Fibroblast of skin of scalp (primary cell): ENCODE data around the gene PFDN1.

Experiments
- DNase-seq: peaks from one replicate; pipeline ENCODE4 v3.0.0-alpha.2; 2013

PFDN1 gene

DNA sequence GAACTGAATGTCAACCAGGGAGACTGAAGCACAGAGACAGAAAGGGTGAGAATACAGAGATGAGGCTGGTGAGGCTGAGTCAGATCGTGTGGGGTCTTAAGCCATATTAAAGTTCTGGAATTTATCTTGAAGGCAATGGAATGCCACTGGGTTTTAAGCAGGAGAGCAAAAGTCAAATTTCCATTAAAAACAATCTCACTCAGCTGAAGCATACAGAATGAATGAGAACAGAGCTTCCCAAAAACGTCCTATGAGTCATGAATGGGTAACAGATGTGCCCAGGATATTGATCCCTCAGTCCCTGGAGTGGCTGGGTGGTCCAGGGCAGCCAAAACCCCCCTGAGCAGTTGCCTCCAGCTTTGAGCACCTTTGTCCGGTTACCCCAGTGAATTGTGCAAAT, 44.9 kb downstream of the PFDN1 start:
- peak; percentile 90 for DNase-seq

DNA sequence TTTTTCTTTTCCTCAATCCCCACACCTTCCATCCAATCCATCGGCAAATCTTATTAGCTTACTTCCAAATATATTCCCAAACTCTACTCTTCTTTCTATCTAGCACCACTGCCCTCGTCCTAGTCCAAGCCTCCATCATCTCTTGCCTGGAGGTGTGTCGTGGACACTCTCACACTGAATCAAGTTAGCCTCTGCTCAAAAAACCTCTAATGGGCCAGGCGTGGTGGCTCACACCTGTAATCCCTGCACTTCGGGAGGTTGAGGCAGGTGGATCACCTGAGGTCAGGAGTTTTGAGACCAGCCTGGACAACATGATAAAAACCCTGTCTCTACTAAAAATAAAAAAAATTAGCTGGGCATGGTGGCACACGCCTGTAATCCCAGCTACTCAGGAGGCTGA, 46.2 kb downstream of the PFDN1 start:
- no peak for DNase-seq

DNA sequence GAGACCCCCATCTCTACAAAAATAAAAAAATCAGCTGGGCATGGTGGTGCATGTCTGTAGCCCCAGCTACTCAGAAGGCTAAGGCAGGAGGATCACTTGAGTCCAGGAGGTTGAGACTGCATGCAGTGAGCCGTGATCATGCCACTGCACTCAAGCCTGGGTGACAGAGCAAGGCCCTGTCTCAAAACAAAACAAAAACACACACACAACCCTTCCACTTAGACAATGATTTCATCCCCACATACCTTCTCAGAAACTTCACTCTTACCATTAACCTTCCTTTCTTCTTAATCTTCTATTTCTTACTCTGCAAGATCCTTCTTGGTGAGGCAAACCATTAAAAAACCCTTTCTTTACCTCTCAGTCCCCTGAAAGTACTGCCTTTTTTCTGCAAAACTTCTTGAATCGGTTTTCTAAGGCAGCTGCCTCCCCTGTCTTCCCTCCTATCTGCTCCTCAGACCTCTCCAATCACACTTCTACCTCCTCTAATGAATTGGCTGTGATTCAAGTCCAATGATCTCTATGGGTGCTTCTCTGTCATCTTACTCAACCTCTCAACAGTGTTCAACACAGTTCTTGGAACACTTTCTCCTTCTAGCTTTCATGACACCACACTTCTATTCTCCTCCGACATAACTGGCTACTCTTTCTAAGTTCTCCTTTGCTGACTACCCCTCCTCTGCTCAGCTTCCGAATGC, 47.3 kb downstream of the PFDN1 start:
- DNase-seq = no peak

DNA sequence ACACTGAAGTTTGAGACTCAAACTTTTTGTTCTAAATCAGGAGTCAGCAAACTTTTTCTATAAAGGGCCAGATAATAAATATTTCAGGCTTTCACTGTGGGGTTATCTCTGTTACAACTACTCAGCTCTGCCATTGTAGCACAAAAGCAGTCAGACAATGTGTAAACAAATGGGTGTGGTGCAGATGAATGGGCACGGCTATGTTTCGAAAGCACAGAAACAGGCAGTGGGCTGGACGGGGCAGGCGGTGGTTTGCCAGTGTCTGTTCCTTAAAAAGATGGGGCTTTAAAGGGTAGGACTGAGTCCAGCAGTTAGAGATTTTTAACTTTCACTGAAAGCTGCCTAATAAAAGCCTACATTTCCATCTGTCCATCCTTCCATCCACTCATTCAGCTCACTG, 48.9 kb downstream of the PFDN1 start:
- DNase-seq = no peak

DNA sequence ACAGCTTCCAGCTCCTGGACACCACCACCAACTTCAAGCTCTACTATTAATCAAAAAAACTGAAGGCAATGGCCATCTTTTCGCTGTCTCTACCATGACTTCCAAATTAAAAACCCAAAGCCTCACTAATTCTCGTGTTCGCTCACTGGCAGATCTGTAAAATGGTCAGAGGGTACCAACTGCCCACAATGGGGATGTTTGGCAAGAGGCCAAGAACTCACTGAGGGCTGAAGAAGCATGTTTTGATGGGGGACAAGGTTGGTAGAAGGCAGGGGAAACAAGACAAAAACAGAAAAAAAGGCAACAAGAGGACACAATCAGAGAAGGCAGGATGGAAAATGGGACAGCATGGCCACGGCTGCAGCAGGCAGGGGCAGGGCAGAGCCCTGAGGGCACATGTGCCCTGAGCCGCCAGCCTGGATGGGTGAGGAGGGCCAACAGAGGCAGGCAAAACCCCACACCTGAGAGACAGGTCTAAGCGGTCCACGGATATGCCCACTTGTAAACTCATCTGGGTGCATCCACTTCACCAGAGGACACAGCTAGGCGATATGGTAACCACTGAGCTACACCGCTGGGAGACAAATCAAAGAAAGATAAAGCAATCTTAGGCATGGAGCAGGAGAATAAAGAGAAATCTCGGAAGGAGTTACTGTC, 50.3 kb downstream of the PFDN1 start:
- DNase-seq = no peak

DNA sequence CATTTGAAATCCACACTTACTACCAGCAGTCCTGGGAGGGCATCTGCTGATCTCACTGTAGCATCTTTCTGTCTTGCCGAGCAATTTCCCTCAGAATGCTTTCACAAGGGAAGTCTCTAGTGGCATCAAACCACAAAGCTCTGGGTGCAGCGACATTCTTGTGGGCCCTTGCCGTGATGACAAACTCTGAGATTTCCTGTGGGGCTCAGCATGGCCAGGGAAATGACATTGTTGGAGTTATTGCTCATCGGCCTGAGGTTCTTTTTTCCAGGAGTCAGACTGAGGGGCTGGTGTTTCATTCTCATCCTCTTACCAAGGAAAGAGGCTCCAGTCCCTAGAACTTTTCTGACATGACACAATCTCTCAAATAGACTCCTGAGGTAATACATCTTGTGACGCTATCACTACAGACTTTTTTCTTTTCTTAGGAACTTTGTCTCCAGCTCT, 51.4 kb downstream of the PFDN1 start:
- DNase-seq = peak; percentile 99

DNA sequence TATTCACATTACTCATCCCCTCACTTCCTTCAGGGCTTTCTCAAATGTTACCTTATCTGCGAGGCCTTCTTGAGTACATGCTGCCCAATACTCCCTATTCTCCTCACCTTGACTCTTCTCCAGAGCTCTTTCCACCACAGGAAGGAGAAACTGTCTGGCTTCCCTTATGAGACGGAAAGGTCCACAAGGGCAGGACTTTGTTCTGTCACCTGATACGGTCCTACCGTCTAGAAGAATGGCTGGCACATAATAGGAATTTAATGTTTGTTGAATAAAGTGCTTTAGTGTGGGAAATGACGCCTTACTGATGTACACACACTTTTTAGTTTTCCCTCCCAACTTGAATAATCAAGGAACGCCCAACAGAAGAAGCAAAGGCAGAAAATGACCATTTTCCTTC, 52.5 kb downstream of the PFDN1 start:
- no peak for DNase-seq

DNA sequence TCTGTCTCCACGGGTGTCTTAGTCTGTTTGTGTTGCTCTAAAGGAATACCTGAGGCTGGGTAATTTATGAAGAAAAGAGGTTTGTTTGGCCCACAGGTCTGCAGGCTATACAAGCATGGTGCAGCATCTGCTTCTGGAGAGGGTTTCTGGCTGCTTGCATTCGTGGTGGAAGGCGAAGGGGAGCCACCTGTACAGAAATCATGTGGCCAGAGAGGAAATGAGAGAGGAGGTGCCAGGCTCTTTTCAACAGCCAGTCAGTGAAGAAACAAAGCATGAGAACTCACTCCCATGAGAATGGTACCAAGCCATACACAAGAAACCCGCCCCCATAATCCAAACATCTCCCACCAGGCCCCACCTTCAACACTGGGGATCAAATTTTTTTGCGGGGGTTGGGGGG, 53.4 kb downstream of the PFDN1 start:
- DNase-seq = no peak

DNA sequence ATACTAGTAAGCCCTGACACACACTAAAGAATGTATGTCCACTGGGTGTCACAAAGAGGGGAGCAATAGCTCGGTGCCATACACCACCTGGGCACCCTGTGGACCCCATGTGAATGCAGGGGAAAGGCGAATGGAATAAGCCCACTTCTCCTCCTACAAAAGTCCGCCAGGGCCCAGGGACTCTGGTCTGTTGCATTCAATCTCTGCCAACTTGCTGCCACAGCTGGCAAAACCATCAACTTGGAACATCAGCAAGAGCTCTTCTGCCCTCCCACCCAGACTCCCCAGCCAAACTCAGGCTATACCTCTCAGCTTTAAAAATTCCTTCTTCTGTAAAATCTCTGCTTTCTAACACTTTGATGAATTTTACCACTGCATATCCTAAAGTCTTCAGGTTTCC, 54.5 kb downstream of the PFDN1 start:
- no peak for DNase-seq

DNA sequence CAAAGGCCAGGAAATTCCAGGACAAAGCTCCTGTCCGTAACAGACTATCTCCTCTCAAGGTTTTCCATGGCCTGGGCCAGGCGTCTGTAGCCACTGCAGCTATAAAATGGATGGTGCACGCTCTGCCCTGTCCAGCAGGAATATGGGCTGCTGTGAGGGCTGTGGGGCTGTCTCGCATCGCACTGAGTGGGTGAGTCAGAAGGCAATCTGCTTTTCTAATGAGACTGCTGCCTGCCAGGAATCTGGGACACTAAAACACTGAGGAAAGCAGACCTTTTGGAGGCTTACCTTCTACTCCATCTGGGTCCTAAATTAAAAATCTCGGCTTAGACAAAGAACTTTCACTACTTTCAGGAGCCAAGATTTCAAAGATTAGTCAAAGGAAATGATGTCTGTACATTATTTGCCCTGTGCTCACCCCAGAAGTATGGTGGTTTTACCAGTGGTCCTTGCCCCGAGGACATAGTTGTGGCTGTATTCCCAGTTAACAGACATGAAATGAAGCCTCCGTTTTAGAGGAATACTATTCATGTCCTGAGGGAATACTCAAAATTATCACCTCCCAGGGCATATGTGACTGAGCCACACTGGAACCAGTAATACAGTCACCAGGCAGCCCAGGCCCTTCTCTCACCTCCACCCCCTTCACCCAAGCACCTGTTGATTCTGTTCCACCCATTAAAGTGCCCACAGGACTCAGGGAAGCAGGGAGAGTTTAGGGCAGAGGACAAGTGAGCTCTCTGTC, 56.4 kb downstream of the PFDN1 start:
- DNase-seq = peak; percentile 76

DNA sequence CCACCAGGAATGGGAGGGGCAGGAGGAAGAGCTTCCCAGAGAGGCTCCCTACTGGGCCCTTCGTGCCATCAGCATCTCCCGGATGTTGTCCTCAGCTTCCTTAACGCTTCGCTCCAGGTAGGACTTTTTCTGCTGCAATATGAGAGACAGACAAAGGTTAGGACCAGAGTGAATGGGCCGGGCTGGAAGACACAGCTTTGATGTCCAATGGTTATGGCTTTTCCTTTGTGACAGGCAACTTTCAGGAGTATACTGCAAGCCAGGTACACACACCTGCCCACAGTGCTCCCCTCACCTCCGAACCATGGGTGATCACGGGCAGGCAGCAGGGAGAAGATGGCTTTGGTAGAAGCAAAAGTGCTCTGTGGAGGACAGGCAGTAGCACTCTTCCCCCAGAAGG, 57.0 kb downstream of the PFDN1 start:
- no peak for DNase-seq

DNA sequence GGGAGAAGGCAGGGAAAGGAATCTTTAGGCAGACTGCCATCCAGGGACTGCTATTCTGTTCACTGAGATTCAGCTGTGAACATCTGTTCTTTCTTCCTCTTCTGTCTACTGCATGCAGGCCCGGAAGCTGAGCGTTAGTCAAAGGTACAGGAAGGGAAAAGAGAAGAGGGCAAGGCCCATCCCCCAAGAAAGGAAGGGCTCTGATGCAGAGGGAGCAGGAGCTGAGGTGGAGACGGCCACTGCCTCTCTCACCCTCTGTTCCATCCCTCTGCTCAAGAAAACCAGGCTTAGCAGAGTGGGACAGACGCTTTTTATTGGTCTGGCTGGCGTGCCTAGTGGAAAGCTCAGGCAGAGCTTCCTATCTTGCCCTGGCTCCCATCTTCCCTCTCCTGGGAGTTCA, 57.6 kb downstream of the PFDN1 start:
- DNase-seq = peak; percentile 48

DNA sequence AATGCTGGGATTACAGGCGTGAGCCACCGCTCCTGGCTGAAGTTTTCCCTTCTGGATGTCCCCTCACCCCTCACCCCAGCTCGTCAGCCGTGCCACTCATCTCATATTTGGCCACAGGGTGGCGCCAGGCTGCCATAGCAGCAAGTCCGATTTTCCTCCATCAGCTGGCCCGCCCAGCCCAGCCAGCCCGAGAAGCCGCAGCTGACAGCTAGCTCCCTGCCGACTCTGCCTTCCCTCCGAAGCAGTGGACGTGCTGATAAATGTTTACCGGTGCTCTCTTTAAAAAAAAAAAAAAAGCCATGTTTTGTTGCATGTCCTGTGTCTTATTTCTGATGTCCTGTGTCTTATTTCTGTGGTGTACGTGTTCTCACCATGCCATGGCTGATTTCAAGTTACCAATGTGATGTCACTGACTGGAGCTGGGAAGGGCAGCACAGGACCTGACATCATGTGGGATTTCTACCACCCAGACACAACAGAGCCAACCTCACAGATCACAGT, 58.3 kb downstream of the PFDN1 start:
- DNase-seq = peak; percentile 91

DNA sequence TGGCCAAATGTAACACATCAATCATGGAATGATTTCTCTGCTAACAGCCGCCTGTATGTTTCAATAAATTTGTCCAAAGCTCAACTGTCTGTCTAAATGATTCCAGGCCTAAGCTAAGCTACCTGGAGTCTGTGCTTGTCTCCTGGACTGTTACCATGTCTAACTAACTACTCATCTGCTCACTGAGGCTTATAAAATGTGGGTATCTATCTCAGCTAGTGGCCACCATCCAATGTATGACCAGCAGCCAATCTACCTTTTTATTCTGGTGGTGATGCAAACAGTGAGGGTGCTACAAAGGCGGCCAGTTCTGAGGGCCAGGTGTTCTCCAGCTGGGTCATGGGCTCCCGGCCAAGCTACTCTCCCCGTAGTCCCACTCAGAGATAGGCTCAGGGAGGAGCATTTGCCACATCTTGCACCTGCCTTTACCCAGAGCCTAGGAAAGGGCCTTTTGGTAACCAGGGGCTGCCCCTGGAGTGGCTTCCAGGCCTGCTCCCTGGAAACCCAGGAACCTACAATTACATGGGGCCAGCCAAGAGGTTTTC, 59.1 kb downstream of the PFDN1 start:
- no peak for DNase-seq

DNA sequence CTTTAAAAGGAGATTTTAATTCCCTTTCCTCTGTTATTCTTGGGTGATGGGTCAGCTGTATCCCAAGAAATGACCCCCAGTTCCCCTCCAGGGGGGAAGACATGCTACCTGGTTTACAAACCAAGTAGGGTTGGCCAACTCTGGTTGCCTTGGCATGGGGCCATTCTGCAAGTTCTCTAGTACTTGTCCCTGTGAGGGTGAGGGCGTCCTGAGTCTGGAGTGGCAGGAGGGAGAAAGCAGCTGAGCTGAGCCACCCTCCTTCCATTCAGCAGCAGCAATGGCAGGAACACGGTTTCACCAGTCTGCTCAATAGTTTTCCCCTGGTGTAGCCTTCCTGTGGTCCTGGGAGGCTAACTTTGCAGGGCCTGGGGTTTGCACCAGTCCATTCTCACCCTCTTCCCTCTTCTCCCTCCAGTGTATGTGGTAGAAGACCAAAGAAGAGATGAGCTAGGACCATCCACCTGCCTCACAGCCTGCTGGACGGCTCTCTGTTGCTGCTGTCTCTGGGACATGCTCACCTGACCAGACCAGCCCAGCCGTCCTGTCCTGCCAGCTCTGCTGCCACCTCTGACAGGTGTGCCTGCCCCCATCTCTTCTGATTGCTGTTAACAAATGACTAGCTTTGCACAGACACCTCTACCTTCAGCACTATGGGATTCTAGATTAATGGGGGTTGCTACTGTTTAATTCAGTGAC, 59.9 kb downstream of the PFDN1 start:
- no peak for DNase-seq

DNA sequence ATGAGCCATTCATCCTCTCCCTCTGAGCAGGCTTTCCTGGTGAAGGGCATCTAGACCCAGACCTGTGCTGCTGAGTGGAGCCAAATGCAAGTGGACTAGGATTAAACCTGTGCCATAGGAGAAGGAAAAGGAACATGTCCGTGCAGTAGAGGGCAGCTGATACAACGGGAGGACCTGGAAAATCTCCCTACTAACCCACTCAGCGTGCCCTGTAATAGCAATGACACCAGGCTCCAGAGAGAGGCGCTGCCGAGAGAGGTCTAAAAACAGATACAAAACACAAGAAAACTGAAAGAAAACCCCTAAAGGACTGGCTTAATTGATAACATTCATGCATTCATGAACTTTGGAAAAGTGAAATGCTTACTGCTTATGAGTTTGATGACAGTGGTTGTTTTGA, 60.8 kb downstream of the PFDN1 start:
- DNase-seq = peak; percentile 34

DNA sequence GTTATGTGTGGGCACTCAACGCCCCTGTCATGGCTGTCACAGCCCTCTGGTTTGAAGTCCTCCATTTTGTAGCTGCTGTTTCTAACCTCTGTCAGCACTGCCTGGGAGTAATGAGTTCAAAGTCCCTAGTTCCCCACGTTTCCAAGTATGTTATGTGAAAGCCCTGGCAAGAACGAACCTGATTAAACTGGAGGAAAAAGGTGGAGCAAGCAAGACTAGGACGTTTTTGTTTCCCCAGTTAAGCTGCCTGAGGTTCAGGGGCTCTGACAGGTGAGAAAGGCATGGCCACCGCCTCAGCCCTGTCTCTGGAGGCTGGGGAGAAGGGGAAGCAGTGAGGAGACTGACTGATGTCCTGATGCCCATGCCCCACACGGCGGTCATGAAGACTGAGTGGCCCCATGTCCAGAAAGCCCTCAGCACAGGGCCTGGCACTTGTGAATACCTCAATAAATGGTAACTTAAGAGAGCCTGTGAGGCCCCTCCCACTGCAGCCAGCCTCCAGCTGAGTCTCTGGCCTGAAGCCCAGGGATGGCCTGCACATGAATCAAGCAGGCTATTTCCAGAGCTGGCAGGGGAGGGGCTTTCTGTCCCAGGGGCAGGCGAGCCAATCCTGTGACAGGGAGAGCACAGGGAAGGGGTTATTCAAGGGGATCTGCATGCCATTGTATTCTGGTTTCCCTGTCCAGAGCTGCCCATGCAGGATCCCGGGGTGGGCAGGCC, 61.8 kb downstream of the PFDN1 start:
- peak; percentile 96 for DNase-seq

DNA sequence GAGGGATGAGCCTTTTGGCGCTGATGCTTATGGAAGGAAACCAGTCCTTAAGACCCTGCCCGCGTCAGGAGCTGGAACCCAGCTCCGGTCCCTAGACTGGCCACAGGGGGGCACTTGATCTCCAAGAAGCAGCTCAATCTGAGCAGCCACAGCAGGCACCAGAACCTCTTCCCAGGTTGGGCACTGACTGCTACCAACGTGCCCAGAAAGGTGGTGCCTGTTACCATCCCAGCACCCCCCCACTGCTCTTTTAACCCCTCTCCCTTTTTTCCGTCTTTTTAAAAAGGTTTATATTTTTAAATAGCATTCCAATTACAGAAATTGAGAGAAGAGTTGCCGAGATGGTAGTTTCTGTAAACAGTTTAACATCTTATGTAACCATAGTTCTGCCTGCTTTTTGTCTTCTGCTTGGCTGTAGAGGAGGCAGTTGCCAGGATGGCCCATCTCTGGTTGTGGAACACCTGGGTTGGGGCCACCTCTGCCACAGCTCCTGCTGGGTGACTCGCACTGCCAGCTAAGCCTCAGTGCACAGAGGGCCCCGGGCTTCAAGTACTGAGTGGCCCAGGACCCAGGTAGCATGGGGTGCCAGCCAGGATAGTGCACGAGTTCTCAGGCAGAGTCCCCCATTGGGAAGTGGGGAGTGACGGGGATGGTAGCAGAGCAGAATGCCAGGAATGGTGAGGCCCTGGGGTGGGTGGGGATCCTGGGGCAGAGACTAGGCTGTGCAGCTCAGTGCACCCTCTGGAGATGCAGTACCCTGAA, 62.8 kb downstream of the PFDN1 start:
- peak; percentile 66 for DNase-seq

DNA sequence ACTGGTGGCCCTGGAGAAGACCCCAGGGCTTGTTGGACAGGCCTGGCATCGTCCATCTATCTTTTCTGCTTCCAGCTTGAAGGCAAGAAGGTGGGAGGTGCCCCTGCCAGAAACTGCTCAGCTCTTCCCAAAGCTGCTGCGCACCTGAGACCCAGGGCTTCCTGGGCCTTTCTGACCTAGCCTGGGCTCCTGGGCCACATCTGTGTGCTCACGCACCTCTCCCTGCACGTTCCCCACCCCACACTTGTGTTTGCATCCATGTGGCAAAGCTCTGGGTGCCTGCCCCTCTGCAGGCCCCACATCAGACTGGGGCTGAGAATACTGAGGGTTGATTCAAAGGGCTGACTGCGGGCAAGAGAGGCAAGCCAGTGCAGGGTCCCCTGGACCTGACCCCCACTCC, 63.4 kb downstream of the PFDN1 start:
- DNase-seq = no peak

DNA sequence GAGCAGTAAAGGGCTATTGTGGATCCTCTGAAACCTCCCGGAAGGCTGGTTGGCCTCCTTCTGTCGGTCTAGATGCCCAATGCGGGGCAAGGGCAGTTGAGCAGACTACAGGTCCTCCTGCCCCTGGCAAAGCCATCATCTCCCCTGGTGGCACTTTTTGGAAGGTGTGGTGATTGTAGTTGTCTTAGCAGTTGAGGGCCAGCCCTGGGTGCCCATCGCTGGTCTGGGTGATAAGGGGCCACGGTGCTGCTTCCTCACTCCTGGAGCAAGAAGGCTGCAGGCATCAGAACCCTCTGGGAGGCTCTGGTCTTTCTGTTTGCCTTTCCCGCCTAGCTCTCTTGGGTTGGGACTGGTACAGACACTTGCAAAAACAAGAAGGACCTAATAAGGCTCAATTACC, 64.1 kb downstream of the PFDN1 start:
- DNase-seq = no peak

DNA sequence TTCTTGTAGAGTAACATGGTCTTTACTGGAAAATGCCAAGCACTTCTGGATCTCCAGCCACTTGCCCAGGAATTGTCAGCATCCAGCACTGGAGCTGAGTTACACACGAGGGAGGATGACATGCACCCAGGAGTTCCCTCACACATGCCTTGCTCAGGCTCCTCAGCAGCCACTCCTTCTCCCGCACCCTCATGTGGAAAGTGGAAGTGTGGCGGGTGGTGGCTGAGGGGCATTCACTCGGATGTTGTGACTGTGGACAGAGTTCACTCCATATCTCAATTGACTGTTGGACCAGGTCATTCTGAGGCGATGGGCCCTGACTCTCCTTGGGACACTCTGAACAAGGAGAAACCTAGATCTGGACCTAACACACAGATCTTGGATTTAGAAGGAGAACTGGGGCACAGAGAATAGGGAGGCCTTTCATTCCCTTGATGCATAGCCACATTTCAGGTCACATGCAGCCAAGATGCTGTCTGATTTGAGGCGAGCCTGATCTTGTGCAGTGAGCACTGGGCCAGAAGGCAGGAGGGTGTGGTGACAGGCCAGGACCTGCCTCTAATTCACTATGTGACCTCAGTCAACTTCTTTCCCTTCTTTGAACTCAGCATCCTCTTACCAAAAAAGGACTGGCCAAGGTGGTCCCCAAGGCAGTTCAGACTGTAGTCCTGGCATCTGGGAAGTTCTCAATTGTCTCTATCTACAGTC, 65.9 kb downstream of the PFDN1 start:
- DNase-seq = no peak
